Mesenteric fat pad (tissue), 1 donor: Measurements from ENCODE around the gene GALNS. TPM values are rescaled to one million over a fixed set of nuclear protein-coding genes. Genes with fewer than 3 reads are reported as not detected.
A peak's percentile ranks its signal among the peaks of the same experiment; 100 is the strongest.
"Not testable (repeated sequence)": the region's sequence is repeated elsewhere in the genome, so short reads cannot be mapped to it uniquely, and the experiment has no call there.

Source experiments
- DNase-seq: peaks from one replicate; pipeline ENCODE4 v3.0.0-alpha.2; 2020; ENCODE audit warnings: low spot score
- long read RNA-seq: library from polyadenylated mRNA; unstranded; transcript quantifications from one replicate; pipeline ENCODE4 v2.0.0, GENCODE V29; 2020
- total RNA-seq: library from RNA; stranded (reverse); fragmentation: NEBNext Ultra II Directional; extraction: Animal tissue kit (Norgen Biotek cat#: 25700); gene quantifications from one replicate; pipeline ENCODE4 v1.2.1, GENCODE V29; 2021
- donor health status: DM: yes; HTN: yes; CAD: no.

GALNS gene, protein sequence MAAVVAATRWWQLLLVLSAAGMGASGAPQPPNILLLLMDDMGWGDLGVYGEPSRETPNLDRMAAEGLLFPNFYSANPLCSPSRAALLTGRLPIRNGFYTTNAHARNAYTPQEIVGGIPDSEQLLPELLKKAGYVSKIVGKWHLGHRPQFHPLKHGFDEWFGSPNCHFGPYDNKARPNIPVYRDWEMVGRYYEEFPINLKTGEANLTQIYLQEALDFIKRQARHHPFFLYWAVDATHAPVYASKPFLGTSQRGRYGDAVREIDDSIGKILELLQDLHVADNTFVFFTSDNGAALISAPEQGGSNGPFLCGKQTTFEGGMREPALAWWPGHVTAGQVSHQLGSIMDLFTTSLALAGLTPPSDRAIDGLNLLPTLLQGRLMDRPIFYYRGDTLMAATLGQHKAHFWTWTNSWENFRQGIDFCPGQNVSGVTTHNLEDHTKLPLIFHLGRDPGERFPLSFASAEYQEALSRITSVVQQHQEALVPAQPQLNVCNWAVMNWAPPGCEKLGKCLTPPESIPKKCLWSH
- 28.6 TPM for total RNA-seq
- long read RNA-seq, transcript GALNS-201 (14 exons, 2,363 nt) = major isoform, 67 of 91 reads
- long read RNA-seq, partial matches to known transcripts = 7 of 91 reads
- long read RNA-seq, other reads (novel, unspliced or antisense) = 15 of 91 reads

DNA sequence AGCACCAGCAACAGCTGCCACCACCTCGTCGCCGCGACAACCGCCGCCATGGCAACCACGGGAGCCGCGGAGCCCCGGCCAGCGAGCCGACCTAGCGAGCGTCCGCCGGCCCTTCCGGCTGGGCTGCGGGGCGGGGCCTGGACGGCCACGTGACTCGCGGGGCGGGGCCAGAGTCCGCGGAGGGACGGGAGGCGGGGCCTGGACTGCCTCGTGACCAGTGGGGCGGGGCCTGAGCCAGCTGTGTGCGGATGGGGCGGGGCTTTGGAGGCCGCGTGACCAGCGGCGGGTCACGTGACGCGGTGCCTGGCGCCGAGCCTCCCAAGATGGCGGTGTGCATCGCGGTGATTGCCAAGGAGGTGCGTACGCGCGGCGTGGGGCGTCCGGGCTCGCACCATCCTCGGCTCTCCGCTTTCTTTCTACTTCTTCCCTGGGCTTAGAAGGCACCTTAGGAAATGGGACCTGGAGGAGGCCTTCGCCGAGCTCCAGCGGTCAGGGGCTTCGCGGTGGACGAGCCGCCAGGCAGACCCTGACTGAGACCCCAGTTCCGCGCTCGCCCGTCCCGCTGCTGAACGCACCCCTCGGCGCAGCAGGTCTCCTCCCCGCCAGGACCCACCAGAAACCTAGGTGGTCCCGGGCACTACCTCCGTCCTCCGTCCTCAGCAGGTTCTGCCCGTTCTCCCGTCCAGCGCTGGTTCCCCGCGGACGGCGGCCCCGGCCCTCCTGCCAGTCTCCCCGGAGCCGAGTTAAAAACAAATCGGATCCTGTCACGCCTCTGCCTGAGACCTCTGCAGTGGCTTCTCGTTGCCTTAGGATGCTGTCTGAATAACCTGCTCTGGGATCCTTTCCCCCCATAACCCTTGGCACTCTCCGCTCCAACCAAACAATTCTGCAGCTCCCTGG, at the start of gene GALNS, which contains the start of gene TRAPPC2L:
TSS of gene GALNS (minus strand) at position 120 of the 900 bp plus-strand sequence. CDS start at position 50, 70 bp downstream.
TSS of gene TRAPPC2L (plus strand) at position 300 of the 900 bp plus-strand sequence. CDS start at position 324, 24 bp downstream.
- DNase-seq = peak; percentile 100

DNA sequence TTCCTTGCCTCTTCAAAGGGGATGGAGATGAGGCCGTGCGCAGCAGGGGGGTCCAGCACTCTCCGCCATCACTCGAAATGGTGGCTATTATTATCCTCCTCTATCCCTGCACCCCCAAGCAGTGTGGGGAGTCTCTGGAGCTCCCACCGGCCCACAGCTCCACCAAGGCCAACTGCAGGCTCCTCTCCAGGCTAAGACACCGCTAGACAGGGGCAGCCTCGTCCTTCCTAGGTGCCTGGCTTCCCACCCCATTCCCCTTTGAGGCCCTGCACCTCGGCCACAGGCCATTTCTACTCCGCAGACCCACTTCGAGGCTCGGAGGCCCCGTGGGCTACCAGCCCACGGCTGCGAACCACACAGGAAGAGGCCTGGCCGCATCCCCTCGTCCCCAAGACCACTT, 49.3 kb upstream of the GALNS start:
- DNase-seq = no peak

DNA sequence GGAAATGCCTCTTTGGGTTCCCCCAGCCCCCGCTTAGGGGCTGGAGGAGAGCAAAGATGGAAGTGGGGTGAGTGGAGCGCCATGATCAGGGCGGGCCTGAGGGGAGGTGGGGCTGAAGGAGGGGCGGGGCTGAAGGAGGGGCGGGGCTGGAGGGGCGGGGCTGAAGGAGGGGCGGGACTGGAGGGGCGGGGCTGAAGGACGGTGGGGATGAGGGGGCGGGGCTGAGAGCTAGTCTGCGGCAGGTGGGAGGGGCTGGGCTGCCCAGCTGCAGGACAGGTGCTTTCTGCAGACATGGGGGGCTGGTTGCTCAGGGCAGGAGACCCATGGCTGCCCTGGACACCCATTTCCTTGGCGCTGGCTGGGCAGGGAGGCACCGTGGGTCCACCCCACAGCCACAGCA, 48.8 kb upstream of the GALNS start:
- DNase-seq = no peak

DNA sequence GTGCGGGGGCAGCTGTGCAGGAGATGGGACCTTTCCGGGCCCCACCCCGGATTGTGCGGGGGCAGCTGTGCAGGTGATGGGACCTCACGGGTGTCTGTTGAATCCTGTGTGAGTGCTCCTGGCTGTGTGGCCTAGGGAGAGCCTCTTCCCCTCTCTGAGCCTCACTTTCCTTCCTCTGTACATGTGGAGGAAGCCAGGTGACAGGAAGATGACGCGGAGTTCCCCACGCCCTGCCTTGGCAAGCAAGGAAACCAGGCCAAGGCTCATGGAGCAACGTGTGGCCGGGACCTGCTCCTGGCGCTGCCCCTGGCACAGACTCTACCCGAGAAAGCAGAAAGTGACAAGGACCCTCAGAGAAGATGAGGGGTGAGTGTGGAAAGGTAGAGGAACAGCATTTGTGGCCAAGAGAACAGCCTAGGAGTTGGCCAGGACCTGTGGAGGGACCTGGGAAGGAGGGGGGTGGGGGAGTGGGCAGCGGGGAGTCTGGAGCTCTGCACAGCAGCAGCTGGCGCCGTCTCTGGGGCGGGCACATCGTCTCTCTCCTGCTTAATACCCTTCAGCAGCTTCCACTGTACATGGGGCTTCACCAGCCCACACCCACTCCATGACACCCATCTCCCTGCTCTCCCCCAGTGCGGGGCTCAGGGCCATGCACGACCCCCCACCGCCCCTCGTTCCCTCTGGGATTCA, 48.1 kb upstream of the GALNS start:
- DNase-seq = no peak

DNA sequence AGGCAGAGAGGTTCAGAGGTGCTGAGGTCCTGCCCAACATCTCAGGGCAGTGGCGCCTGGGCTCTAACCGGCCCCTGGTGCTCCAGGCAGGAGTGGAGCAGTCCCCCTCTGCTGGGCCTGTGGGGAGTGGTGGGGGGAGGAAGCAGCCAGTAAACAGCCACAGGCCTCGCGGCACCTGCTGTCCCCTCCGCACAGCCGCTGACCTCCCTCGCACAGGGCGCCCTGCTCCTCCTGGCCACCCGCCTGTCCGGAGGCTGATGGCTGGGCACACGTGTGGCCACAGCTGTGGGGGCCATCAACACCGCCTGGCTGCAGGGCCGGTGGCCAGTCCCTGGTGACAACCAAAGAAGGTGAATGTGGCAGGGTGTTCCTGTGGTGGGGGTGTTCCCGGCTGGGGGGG, 46.5 kb upstream of the GALNS start:
- no peak for DNase-seq

DNA sequence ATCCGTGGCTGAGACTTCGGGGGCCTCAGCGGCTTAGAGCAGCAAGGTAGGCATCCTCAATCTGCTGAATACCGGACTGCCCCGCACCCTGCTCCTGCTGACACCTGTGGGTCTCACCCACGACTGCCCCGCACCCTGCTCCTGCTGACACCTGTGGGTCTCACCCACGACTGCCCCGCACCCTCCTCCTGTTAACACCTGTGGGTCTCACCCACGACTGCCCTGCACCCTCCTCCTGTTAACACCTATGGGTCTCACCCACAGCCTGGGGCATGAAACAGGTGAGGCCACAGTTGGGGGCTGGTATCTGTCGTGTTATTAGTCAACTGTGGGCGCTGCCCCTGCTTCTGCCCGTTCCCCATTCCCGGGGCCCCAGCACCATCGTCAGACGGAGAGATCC, 46.0 kb upstream of the GALNS start:
- DNase-seq = no peak

DNA sequence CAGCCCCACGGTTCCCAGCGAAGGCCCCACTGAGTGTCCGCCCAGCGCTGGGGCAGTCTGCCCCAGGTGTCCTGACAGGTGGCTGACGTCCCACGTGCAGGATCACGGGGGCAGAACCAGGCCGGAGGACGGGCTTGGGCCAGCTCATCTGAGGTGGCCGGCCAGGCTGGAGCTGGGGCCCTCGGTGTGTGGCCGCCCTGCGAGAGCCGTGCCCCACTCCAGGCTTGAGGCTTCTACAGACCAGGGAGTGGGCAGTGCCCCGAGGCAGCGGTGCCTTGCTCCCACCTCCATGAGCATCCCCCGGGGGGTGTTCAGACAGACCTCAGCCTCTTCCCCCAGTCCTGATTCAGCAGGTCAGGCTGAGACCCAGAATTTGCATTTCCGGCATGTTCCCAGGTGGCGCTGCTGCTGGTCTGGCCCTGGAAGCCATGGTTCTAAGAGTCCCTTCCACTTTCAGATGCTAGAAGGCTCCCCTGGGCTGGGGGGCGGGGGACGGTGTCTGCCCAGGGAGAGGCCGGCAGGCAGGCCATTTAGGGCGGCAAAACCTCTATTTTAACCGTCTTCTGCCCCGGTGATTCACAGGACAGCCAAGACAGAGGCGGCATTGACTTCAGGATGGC, 45.1 kb upstream of the GALNS start:
- DNase-seq = no peak

DNA sequence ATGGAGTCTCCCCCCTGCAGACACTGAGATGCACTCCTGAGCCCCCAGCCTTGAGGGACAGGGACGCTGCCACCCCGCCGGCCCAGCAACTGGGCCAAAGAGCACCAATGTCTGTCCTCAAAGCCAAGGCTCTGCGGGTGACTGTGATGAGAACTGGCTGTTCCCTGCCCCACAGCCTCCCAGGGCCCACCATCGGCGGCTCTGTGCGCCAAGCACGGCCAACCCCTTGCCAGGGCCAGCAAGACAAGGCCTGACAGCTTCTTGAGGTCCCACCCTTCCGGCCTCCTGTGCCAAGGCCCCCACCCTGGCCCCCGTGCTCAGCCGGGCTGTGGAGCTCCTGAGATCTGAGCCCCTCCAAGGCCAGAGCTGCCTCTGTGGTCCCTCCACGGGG, 43.9 kb upstream of the GALNS start:
- no peak for DNase-seq

DNA sequence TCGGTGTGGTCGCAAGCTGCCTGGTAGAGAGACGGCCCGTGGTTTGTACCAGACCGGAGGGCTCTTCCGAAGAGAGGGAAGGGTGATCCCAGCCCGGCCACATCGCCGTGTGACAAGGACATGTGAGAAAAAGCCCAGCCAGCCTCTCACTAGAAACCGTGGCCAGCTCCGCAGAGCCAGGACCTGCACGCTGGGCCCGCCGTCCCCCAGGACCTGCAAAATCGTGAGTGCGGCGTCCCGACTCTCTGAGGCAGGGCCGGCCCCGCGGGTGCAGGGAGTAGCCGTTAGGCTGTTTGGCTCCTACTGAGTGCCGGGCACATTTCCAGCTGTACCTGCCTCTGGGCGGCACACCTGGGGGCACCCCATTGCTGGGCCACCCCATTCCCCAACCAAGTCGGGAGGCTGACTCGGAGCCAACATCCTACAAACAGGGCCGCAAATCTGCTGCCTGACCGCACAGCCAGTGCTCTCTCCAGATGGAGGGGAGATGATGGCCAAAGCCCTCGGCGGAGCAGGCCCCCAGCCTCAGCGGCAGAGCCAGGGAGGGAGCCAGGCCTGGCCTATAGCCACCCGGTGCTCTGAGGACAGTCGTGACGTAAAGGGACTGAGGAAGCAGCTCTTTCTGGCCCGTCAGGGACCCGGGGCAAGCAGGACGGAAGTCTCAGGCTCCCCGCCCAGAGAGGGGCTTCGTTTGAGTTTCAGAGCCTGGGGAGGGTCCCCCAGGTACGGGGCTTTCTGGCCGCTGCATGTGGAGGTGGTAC, 43.3 kb upstream of the GALNS start:
- no peak for DNase-seq

DNA sequence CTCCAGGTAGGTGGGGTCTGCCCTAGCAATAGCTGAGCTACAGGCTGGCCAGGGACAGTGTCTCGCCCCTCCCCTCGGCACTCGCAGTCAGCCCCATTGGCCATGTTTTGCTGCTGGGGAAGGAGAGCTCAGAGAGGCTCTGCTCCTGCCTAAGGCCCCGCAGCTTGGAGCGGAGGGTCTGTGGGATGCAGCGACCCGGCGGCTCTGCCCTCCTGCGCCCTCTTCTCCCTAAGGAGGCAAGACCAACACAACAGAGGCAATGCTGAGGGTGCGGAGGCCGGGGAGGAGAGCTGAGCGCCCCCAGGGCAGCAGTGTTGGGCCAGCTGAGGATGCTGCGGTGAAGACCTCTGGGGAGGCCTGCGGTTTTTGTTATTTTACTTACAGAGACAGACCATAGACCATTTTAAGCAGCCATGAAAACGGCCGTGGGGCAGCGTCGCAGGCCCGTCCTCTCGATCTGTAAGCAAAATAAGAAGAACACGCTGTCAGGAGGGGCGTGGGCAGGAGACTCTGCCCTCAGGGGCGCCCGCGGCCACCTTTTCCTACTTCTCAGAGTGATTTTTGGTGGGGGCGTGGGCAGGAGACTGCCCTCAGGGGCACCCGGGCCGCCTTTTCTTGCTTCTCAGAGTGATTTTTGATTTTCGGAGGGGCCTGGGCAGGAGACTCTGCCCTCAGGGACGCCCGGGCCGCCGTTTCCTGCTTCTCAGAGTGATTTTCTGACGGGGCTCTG, 41.1 kb upstream of the GALNS start:
- no peak for DNase-seq

DNA sequence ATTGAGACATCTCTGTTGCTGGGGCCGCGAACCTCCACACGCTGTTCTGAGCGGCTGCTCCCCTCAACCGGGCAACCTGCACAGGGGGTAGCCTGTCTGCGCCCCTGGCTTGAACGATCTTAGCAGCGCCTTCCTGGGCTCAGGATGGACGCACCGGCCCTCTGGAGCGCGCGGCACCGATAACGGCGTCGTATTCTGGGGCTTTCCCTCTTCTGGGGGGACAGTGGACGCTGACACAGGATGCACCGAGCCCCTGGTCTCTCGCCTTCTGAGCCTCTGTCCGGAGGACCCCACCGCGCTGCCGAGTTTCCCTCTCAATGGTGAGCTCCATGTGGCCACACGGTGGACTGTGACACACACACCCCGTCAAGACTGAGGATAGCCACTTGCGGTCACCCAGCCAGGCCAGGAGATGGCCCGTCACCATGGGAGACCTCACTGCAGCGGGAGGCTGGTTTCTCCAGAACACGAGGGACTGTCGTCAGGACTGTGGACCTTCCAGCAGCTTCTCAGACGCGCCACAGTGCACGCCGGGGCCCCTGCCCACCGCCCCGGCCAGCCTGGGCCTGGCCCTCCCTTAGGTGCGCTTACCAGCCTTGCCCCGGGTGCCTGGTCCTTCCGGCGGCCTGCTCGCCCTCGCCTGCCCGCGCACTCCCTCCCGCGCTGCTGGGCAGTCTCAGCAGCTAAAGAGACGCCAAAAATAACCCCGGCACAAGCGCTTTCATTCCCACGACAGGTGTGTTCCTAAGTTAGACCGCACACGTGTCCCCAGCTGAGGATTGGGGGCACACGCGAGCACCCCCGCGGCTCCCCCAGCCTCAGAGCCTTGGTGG, 39.7 kb upstream of the GALNS start:
- no peak for DNase-seq

DNA sequence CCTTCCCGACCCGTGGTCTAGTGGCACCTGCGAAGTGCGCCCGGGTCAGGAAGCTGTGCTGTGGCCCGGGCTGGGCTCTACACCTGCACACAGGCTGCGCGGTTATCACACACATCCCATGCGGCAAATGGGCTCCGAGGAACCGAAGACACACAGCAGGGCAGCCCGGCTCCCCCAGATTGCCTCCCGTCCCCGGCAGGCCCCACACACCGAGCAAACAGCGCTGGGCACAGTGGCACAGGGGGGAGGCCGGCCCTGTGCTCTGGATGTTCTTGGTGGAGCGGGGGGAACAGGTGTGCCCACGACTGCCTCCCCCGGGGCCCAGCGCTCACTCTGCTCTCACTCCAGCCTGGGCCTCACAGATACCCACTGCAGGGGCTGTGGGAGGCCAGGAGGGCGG, 38.6 kb upstream of the GALNS start:
- no peak for DNase-seq

DNA sequence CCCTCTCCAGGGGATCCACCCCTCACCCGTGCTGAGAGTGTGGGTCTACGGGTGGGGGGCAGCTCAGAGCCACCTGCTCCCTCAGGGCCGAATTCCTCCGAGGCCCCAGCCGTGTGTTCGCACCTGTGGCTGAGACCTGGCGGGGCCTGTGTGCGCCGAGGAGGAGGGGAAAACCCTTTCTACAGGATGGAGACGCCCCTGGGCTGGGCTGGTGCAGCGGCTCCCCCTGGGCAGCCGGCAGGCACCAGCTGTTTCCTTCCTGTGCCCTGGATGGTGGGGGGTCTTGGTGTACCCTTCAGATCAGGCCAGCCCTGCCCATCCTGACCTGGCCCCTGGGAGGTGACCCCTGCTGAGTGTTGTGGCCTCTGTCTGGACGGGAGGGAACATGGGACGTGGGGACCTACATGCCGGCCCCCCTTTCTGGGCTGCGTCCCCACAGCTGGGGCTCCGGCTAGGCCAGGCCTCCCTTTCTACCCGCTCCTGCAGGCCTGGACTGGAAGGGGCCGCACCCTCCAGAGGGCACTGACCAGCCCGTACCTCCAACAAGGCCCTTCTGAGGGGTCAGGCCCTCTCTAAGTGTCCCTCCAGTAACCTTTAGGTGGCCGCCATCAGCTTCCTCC, 38.0 kb upstream of the GALNS start:
- DNase-seq = no peak

DNA sequence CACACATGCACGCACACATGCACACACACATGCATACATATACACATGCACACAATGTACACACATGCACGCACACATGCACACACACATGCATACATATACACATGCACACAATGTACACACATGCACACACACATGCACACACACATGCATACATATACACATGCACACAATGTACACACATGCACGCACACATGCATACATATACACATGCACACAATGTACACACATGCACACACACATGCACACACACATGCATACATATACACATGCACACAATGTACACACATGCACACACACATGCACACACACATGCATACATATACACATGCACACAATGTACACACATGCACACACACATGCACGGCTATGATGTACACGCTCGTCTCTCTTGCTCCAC, 37.5 kb upstream of the GALNS start:
- DNase-seq = not testable (repeated sequence)

DNA sequence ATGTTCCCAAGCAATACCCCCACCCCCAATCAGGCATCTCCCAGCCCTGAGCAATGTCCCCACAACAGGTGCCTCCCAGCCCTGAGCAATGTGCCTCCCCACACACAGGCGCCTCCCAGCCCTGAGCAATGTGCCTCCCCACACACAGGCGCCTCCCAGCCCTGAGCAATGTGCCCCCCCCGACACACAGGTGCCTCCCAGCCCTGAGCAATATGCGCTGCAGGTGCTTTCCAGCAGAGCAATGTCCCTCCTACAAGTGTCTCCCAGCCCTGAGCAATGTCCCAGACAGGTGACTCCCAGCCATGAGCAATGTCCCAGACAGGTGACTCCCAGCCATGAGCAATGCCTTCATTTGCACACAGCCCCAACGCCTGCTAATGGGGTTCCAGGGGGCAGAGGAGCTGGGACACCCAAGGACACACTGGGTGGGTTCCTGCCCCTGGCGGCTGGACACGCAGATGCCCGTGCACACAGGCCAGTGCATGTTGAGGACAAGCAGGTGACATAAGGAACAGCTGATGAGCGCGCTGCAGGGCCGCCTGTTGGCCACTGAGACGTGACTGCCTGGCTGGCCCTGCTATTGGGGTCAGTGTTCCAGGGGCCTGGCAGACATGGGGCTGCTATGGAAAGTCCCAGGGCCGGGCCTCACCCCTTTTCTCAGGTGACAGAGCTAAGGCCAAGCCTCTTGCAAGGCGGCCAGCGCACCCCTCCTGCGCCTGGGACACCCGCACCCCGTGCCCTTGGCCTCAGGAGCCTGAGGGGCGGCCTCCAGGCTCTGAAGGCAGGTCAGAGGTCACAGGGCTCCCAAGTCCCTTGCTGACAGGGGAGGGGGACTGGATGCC, 36.6 kb upstream of the GALNS start:
- no peak for DNase-seq

DNA sequence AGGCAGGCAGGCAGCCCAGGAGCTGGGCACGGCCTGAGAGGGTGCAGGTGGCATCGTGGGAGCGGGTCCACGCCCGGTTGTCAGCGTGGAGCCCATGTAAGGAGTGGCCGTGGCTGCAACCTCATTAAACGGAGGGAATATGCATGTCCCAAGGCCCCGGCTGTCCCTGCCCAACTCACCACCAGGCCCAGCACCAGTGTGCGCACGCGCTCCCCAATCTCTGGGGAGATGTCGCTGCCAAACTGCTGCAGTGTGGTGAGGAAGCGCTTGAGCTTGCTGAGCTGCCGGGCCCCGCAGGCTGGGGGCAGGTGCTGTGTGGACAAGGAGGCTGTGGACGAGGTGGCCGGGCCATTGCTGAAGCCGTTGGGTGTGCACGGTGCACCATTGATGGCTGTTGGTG, 35.3 kb upstream of the GALNS start:
- DNase-seq = no peak

DNA sequence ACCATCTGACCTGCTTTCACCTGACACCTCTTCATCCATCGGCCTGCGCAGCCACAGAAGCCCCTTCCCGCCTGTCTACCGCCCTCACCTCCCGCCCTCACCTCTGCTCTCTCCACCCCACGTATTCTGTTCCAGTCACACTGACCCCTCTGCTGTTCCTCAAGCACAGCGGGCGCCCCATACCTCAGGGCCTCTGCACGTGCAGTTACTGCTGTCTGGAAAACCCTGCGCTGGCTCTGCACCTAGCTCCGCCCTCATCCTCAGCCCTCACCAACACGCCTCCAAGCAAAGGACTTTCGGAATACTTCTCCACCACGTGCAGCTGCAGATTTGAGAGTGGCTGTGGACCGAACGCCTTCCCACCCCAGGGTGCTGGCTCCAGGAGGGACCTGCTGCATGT, 34.3 kb upstream of the GALNS start:
- DNase-seq = no peak
